Anterior cingulate cortex (tissue), 58 donors: ENCODE measurements around the gene SORBS2.

Experiments used
- DNase-seq, 58 donors: peaks; one replicate each; lab custom pipeline; 2025; lab: John Stamatoyannopoulos, UW

SORBS2 gene

DNA sequence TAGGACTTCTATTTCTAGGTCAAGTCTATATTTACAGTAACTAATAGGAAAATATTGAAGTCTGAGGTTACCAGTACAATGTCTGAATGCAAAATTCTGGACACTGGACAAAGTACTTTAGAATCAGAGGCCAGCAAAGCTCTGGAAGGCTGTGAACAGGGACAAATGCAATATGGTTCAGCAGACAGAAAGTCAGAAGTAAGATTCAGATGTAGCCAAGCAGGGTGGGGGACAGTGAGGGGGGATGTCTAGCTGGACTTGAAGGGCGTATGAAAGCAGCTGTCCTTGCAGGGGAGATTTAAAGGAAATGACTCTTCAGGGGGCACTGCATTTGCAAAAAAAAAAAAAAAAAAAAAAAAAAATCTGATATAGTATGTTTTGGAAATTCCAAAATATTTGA lies 2.9 kb downstream of the SORBS2 start:
- no peak for DNase-seq

- no peak for DNase-seq
Measured at GRCh38 chr4:185805979-185806378, 6.0 kb downstream of the SORBS2 start.

DNA sequence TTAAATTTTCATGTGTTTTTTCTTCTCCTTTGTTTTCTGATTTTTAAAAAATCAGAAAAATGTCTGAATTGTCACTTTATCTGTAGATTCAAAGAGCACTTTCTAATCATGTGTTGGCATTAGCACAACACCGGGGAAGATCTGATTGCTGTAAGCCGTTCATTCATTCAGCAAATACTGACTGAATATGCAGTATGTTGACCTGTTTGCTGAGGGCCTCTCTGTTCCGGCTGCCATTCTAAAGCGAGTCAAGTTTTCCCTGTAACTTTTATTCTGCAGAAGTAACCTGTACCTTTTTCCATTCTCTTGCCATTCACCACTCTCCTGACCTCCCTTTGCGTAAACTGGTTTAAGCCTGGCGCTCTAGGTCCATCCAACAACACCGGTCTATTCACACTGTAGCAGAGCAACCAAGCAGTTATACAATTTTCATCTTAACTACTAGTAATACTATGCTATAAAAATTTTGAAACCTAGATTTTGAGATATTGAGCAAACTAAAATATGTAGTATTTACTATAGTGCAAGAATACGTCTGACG lies 6.7 kb downstream of the SORBS2 start:
- DNase-seq, result no peak

- DNase-seq, result no peak
Measured at GRCh38 chr4:185803022-185803421, 9.0 kb downstream of the SORBS2 start.

DNA sequence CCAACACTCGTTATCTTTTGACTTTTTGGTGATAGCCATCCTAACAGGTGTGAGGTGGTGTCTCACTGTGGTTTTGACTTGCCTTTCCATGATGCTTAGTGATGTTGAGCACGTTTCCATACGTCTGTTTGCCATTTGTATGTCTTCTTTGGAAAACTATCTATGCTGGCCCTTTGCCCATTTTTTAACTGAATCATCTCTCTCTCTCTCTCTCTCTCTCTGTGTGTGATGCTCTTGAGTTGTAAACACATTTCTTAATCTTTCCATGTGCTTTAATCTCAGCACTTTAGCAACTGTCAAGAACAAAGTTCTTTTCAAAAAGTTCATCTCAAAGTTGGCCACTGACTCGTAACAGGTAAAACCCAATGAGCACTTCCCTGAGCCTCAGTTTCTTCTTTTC lies 10.5 kb downstream of the SORBS2 start:
- no peak for DNase-seq

- DNase-seq, result no peak
Measured at GRCh38 chr4:185800266-185800945, 11.6 kb downstream of the SORBS2 start.

DNA sequence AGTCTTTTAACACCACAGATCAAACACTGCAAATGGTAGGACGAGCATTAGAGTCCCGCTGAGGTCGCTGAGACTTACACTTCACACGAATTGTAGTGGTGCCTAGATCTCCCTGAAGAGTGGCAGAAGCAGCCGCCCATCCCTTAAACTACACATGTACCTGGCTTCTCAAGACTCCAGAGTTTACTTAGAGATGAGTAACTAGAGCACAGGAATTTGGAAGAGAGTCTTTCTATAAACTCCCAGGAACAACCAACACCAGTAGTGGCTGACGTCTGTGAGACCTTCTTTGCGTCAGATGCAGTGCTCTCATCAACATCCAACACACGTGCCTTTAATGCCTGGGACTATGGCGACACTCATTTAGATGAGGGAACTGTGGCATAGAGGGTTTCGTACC lies 12.6 kb downstream of the SORBS2 start:
- DNase-seq, result no peak

DNA sequence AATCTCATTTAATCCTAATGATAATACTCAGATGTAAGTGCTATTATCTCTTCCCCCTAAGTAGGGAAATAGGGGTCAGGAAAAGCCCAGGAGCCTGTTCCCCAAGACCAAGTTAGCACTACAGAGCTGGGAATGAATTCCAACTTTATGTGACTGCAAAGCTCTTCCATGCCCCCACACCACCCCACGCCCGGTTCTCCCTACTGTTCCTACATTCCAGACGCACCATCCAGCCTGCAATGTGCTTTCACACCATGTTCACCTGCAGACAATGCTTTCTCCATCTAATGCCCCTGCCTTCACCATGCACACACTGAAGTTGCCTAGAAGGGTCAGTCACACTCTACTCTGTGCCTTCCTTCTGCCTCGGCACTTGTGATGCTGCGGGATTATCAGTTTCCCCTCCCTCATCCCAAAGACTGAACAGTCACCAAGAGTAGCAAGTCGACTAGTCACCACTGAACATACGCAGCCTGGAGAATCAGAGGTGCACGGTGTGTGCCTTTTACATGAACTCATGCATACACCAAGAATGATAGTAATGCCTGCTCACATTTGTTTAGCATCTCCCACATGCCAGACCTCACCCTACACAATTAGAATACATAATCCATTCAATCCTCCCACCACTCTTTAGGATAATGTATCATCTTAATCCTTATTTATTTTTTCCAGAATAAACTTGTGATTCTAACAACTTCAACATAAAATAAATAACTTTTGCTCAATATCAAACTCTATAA lies 14.2 kb downstream of the SORBS2 start:
- no peak for DNase-seq

DNA sequence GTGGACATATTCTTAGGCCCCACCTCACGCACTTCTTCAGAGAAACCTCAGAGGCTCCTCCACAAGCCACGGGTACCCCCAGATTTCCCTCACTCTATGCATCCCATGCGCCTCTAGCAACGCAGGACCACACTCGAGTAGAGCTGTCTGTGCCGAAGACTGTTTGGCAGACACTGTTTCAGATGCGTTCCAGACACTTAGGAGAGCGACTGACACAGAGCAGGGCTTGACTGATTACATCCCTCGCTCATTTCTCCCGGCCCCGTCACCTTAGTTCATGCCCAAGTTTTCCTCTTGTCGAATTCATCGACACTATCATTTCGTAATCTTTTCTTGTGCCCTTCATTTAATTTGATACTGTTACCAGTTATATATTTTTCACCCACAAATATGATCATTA lies 15.0 kb downstream of the SORBS2 start:
- DNase-seq, result no peak

DNA sequence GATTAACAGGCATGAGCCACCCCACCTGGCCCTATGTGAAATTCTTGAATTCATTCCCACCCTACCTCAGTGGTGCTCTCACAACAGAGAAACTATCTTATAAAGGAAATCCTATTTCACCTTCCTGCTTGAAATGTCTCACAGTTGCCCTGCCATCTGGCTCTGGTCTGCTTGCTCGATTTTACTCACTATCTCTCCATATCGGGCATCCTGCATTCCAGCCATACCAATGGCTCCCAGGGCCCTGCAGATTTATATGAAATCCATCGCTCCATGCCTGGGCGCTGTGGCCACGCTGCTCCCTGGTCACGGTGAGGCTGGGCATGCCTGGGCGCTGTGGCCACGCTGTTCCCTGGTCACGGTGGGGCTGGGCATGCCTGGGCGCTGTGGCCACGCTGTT lies 15.8 kb downstream of the SORBS2 start:
- DNase-seq, result no peak

GRCh38 chr4:185794637-185795036 lies 17.4 kb downstream of the SORBS2 start:
- DNase-seq, result no peak

GRCh38 chr4:185793716-185794115 lies 18.3 kb downstream of the SORBS2 start:
- DNase-seq, result no peak

DNA sequence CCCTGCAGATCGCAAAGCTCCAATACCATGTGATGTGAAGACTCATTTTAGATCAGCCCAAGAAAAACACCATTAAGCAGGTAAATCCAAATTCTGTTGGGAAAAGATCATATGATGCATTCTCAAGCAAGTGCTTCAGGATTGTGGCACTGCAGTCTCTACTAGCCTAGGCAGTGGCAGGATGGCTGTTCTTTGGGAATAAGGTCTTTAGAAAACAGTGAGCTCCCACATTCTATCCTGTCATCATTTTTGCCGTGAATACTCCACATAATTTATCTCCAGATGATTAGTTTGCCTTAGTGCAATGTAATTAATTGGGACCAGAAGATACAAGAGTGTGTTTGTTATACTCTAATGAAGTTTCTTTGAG lies 18.9 kb downstream of the SORBS2 start:
- no peak for DNase-seq

- DNase-seq, result no peak
Measured at GRCh38 chr4:185792384-185793115, 19.4 kb downstream of the SORBS2 start.

DNA sequence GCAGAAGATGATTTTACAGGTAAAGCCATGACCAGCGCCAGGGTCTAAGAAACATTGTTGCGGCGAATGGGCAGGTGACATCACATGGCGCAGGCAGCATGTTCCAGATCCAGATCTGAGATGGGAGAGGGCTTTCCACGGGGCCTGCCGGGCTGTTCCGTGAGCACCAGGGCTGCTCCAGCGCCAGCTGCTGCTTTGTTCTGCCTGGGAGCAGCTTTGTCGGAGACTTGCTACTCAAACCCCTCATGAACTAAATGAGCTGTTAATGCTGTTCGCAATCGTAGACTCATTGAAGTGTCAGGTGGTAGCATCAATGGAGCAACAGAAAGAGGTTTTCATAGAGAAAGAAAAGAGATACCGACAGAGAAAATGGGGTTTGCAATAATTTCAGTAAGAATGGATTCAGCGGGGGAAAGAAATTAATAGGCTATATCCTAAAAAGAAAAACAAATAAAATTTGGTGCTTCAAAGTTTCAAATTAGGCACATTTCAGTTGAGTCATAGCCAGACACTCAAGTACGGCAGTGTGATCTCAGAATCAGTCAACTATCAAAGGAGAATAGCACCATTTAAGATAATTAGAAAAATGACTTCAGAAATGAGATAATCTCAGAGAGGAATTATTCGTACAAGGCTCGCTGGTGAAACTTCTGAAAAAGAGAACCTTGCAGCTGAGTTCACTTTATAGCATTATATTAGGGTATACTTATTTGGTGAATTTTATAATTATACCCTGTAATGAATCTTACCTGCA lies 23.9 kb downstream of the SORBS2 start:
- DNase-seq, result no peak

GRCh38 chr4:185786422-185786821 lies 25.6 kb downstream of the SORBS2 start:
- DNase-seq, result no peak

GRCh38 chr4:185783574-185783973 lies 28.4 kb downstream of the SORBS2 start:
- DNase-seq, result no peak

DNA sequence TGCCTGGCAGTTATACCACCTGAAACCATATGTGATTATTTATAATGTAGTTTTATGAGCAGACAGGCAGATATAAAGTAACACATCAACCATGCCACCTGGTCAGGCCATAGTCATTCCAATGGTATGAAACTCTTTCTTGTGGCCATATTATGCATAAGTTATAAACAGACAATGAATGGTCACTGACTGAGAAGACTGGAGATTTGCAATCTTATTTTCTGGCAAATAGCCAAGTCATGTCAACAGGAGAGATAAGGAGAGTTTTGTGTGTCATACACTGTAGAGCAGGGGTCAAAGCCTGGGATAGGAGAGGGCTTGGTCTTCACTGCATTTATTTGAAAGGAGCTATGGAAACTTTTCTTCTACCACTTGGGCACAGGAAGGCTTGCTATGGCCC lies 29.5 kb downstream of the SORBS2 start:
- no peak for DNase-seq

DNA sequence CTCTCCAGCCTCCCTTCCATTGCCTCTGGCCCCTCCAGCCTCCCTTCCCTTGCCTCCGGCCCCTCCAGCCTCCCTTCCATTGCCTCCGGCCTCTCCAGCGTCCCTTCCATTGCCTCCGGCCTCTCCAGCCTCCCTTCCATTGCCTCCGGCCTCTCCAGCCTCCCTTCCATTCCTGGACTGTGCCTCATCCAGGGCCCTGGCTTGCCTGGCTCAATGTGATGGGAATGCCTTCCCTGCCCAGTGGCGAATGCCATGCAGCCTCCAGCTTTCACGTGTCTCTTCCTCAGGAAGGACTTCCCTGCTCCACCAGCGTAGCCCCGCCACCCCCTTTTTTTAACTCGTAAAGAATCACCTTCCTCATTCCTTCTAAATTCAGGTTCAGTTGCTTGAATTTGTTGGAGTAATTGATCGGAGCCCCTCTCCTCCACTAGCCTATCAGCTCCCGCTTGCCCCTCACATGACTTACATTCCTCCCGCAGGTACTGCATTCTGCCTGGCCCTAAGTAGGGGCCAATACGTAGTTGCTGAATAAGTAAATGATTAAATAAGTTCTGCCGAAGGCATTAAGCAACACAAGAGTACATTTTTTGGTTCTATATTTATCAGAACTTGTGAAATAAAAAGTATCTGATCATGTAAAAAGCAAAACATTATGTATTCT lies 30.3 kb downstream of the SORBS2 start:
- no peak for DNase-seq

- no peak for DNase-seq
Measured at GRCh38 chr4:185780472-185780871, 31.5 kb downstream of the SORBS2 start.
